SKM-1 (cell line): Measurements from ENCODE around the gene NGF.
A peak's percentile ranks its signal among the peaks of the same experiment; 100 is the strongest.
"Not testable (repeated sequence)": the region's sequence is repeated elsewhere in the genome, so short reads cannot be mapped to it uniquely, and the experiment has no call there.

Experiments
- DNase-seq: peaks from one replicate; lab custom pipeline; 2025; ENCODE audit not compliant: unreplicated experiment; lab: John Stamatoyannopoulos, UW

NGF gene

GRCh38 chr1:115337633-115338456 lies at the start of gene NGF:
TSS of gene NGF (minus strand) at chr1:115338249. CDS start at chr1:115286795, 51,454 bp downstream.
- no peak for DNase-seq

GRCh38 chr1:115383455-115383854 lies 45.4 kb upstream of the NGF start:
- DNase-seq: not testable (repeated sequence)

- no peak for DNase-seq
Measured at GRCh38 chr1:115379943-115380342, 41.9 kb upstream of the NGF start.

GRCh38 chr1:115377411-115377810 lies 39.4 kb upstream of the NGF start:
- no peak for DNase-seq

- DNase-seq: no peak
Measured at GRCh38 chr1:115374598-115374997, 36.5 kb upstream of the NGF start.

- peak; percentile 96 for DNase-seq
Measured at GRCh38 chr1:115373305-115373704, 35.3 kb upstream of the NGF start.

- no peak for DNase-seq
Measured at GRCh38 chr1:115365738-115366137, 27.7 kb upstream of the NGF start.

GRCh38 chr1:115364780-115365155 lies 26.7 kb upstream of the NGF start:
- DNase-seq: no peak

- DNase-seq: no peak
Measured at GRCh38 chr1:115364046-115364779, 26.2 kb upstream of the NGF start.

- DNase-seq: no peak
Measured at GRCh38 chr1:115363171-115363570, 25.1 kb upstream of the NGF start.

- DNase-seq: not testable (repeated sequence)
Measured at GRCh38 chr1:115360505-115361129, 22.6 kb upstream of the NGF start.

- not testable (repeated sequence) for DNase-seq
Measured at GRCh38 chr1:115359787-115360452, 21.9 kb upstream of the NGF start.

- no peak for DNase-seq
Measured at GRCh38 chr1:115356356-115356755, 18.3 kb upstream of the NGF start.

- DNase-seq: no peak
Measured at GRCh38 chr1:115355069-115355468, 17.0 kb upstream of the NGF start.

GRCh38 chr1:115351143-115351542 lies 13.1 kb upstream of the NGF start:
- no peak for DNase-seq

- DNase-seq: no peak
Measured at GRCh38 chr1:115348636-115349035, 10.6 kb upstream of the NGF start.

- no peak for DNase-seq
Measured at GRCh38 chr1:115347282-115347681, 9.2 kb upstream of the NGF start.

- DNase-seq: no peak
Measured at GRCh38 chr1:115343200-115343737, 5.2 kb upstream of the NGF start.

GRCh38 chr1:115341948-115342347 lies 3.9 kb upstream of the NGF start:
- no peak for DNase-seq

- DNase-seq: peak; percentile 73
Measured at GRCh38 chr1:115340879-115341278, 2.8 kb upstream of the NGF start.

GRCh38 chr1:115338457-115338820 lies 390 bp upstream of the NGF start:
- DNase-seq: no peak
